GM12891 (cell line): ENCODE results near the gene NPIPA1.
"Not testable (repeated sequence)": the region's sequence is repeated elsewhere in the genome, so short reads cannot be mapped to it uniquely, and the experiment has no call there.

Source experiments
- POLR2A ChIP-seq: IDR thresholded peaks from 2 replicates; pipeline ENCODE4 v1.6.1; 2011; ENCODE audit warnings: low read depth, low read length, control low read depth
- POLR2AphosphoS5 ChIP-seq: IDR thresholded peaks from 2 replicates; pipeline ENCODE4 v1.6.1; 2011; ENCODE audit warnings: low read depth, low read length, control low read depth
- POU2F2 ChIP-seq: IDR thresholded peaks from 2 replicates; pipeline ENCODE4 v1.6.1; 2011; ENCODE audit warnings: low read depth, mild to moderate bottlenecking, control low read depth, low read length, moderate library complexity
- TAF1 ChIP-seq: IDR thresholded peaks from 2 replicates; pipeline ENCODE4 v1.6.1; 2011; ENCODE audit warnings: low read depth, low read length, control low read depth

- not testable (repeated sequence) for TF ChIP-seq POLR2A, POLR2AphosphoS5, TAF1, POU2F2
Observed at GRCh38 chr16:14937143-14937542, at the start of gene NPIPA1.
